WTC11 (cell line): ENCODE data around the gene SGMS1. TPM values are rescaled to one million over a fixed set of nuclear protein-coding genes. Genes with fewer than 3 reads are reported as not detected.

Source experiments
- ATAC-seq: fragments of 200-7000 bp; cut with Tn5 transposase; 2 replicates; pipeline ENCODE4 v1.10.0; 2021; ENCODE audit warnings: mild to moderate bottlenecking, moderate library complexity
- CTCF ChIA-PET: fragments of 300-600 bp; sonication (Branson Sonifier 250); formaldehyde crosslinking; loops from one replicate; lab custom pipeline; 2021; ENCODE audit warnings: antibody characterized with exemption; lab: Charles Lee
- POLR2A ChIA-PET: fragments of 350-600 bp; sonication (Branson Sonifier 250); formaldehyde crosslinking; loops from one replicate; lab custom pipeline; 2021; ENCODE audit warnings: antibody characterized with exemption; lab: Charles Lee
- DNase-seq: peaks from one replicate; pipeline ENCODE4 v3.0.0; 2021; ENCODE audit warnings: low spot score
- H3K27ac Mint-ChIP-seq: 2 replicates; pipeline ENCODE4 v1.8.0; 2021; ENCODE audit warnings: mixed read lengths
- H3K27me3 Mint-ChIP-seq: 2 replicates; pipeline ENCODE4 v1.8.0; 2021; ENCODE audit warnings: low read depth, mild to moderate bottlenecking, moderate library complexity, mixed read lengths
- H3K36me3 Mint-ChIP-seq: 2 replicates; pipeline ENCODE4 v1.8.0; 2021; ENCODE audit warnings: mixed read lengths
- H3K4me1 Mint-ChIP-seq: 2 replicates; pipeline ENCODE4 v1.8.0; 2022; ENCODE audit warnings: mixed read lengths
- H3K4me3 Mint-ChIP-seq: 2 replicates; pipeline ENCODE4 v1.8.0; 2021; ENCODE audit warnings: mild to moderate bottlenecking, moderate library complexity, mixed read lengths
- H3K9me3 Mint-ChIP-seq: 2 replicates; pipeline ENCODE4 v1.8.0; 2021; ENCODE audit warnings: mixed read lengths
- E2F1 ChIP-seq: sonication (generic); formaldehyde crosslinking; IDR thresholded peaks from 2 replicates; pipeline ENCODE4 v1.8.0; 2022; ENCODE audit warnings: mild to moderate bottlenecking, missing genetic modification reagents
- ELF4 ChIP-seq: sonication (generic); formaldehyde crosslinking; IDR thresholded peaks from 2 replicates; pipeline ENCODE4 v1.8.1; 2022; ENCODE audit warnings: low read depth, mild to moderate bottlenecking, moderate library complexity, missing genetic modification reagents
- ERG ChIP-seq: fragments of 250-450 bp; sonication (Bioruptor Pico); IDR thresholded peaks from 2 replicates; pipeline ENCODE4 v1.8.0; 2021; ENCODE audit warnings: mild to moderate bottlenecking
- IRF1 ChIP-seq: sonication (generic); formaldehyde crosslinking; IDR thresholded peaks from 2 replicates; pipeline ENCODE4 v1.8.0; 2023; ENCODE audit warnings: missing genetic modification reagents
- JUN ChIP-seq: sonication (generic); formaldehyde crosslinking; IDR thresholded peaks from 2 replicates; pipeline ENCODE4 v1.8.0; 2023; ENCODE audit warnings: mild to moderate bottlenecking, missing genetic modification reagents
- NR1H2 ChIP-seq: sonication (generic); formaldehyde crosslinking; IDR thresholded peaks from 2 replicates; pipeline ENCODE4 v1.9.0; 2021; ENCODE audit warnings: mild to moderate bottlenecking, moderate library complexity, missing genetic modification reagents
- PRDM15 ChIP-seq: sonication (generic); formaldehyde crosslinking; IDR thresholded peaks from 2 replicates; pipeline ENCODE4 v1.8.0; 2022; ENCODE audit warnings: missing genetic modification reagents
- PREB ChIP-seq: sonication (generic); formaldehyde crosslinking; IDR thresholded peaks from 2 replicates; pipeline ENCODE4 v1.8.1; 2022; ENCODE audit warnings: mild to moderate bottlenecking, missing genetic modification reagents, moderate library complexity, borderline replicate concordance
- SMAD4 ChIP-seq: sonication (generic); formaldehyde crosslinking; IDR thresholded peaks from 2 replicates; pipeline ENCODE4 v1.8.0; 2022; ENCODE audit warnings: mild to moderate bottlenecking, missing genetic modification reagents
- USF2 ChIP-seq: sonication (generic); formaldehyde crosslinking; IDR thresholded peaks from 2 replicates; pipeline ENCODE4 v1.8.1; 2023; ENCODE audit warnings: mild to moderate bottlenecking, missing genetic modification reagents, moderate library complexity
- ZNF219 ChIP-seq: sonication (generic); formaldehyde crosslinking; IDR thresholded peaks from 2 replicates; pipeline ENCODE4 v1.8.0; 2023; ENCODE audit warnings: missing genetic modification reagents, mild to moderate bottlenecking, borderline replicate concordance
- ZNF425 ChIP-seq: fragments of 250-450 bp; sonication (Bioruptor Pico); conservative IDR thresholded peaks from 2 replicates; pipeline ENCODE4 v1.9.0; 2021; ENCODE audit warnings: mild to moderate bottlenecking
- ZNF512 ChIP-seq: sonication (generic); formaldehyde crosslinking; IDR thresholded peaks from 2 replicates; pipeline ENCODE4 v1.8.1; 2022; ENCODE audit warnings: missing genetic modification reagents, borderline replicate concordance
- ZNF671 ChIP-seq: fragments of 250-450 bp; sonication (Bioruptor Pico); IDR thresholded peaks from 2 replicates; pipeline ENCODE4 v1.8.0; 2021; ENCODE audit warnings: mild to moderate bottlenecking
- ZSCAN18 ChIP-seq: fragments of 250-450 bp; sonication (Bioruptor Pico); IDR thresholded peaks from 2 replicates; pipeline ENCODE4 v2.1.2; 2022; ENCODE audit warnings: mild to moderate bottlenecking, moderate library complexity
- total RNA-seq: library from RNA; stranded (reverse); gene quantifications from 3 replicates; pipeline ENCODE4 v1.2.3, GENCODE V29; 2021

SGMS1 gene
- total RNA-seq, 1 experiment from 2014 or later, result 13.2 TPM

- ATAC-seq (no peak), DNase-seq (no peak)
- TF ChIP-seq PREB (CRISPR knock-in tag) (no peak), ELF4 (CRISPR knock-in tag) (no peak), JUN (no peak), NR1H2 (no peak), ZSCAN18 (CRISPR knock-in tag) (no peak), SMAD4 (CRISPR knock-in tag) (no peak), ZNF671 (no peak), USF2 (CRISPR knock-in tag) (no peak), ZNF425 (CRISPR knock-in tag) (no peak), ZNF512 (no peak), E2F1 (CRISPR knock-in tag) (no peak), ZNF219 (CRISPR knock-in tag) (no peak), PRDM15 (no peak), IRF1 (no peak), ERG (CRISPR knock-in tag) (no peak)
- Mint-ChIP-seq H3K36me3 (no peaks in the 10 kb centered on the region), H3K4me3 (no peak overlapping the region), H3K27me3 (no peaks in the 10 kb centered on the region), H3K4me1 (peaks cover 35% of the 10 kb centered on the region), H3K27ac (no peak overlapping the region), H3K9me3 (no peaks in the 10 kb centered on the region)
- POLR2A ChIA-PET, result no interaction called here
- CTCF ChIA-PET, result no interaction called here
Measured at GRCh38 chr10:50508315-50509051, 115.3 kb downstream of the SGMS1 start.
